ENCODE results near the gene THAP4.

GRCh38 chr2:241545106-241545505, 91.9 kb downstream of the THAP4 start:
- TF ChIP-seq CTCF (IDR thresholded peaks at IDR 0.05; ENCODE audit: insufficient read depth, low read depth, low read length) (no peak), EZH2 (IDR thresholded peaks at IDR 0.05; ENCODE audit: insufficient read depth, low read length) (no peak)
